Measurements from ENCODE around the gene MBOAT2.

GRCh38 chr2:8886202-8886518 is 117.3 kb downstream of the MBOAT2 start:
- TF ChIP-seq CTCF (IDR thresholded peaks at IDR 0.05) (no peak), EZH2 (IDR thresholded peaks at IDR 0.05; ENCODE audit: borderline replicate concordance, insufficient read depth, low read depth, low read length, poor library complexity, severe bottlenecking) (no peak)

Data from B cell (primary cell).